CD8-positive, alpha-beta memory T cell (primary cell): ENCODE data around the gene ABHD5. TPM values are rescaled to one million over a fixed set of nuclear protein-coding genes. Genes with fewer than 3 reads are reported as not detected.

ENCODE experiments used
- CTCF ChIA-PET: fragments of 350-600 bp; sonication (Branson Sonifier 250); formaldehyde crosslinking; loops from one replicate; lab custom pipeline; 2021; ENCODE audit warnings: antibody characterized with exemption; lab: Charles Lee
- POLR2A ChIA-PET: fragments of 350-600 bp; sonication (Branson Sonifier 250); formaldehyde crosslinking; loops from one replicate; lab custom pipeline; 2021; ENCODE audit warnings: antibody characterized with exemption; lab: Charles Lee
- DNase-seq, 5 donors: peaks; one replicate each; pipeline versions ENCODE4 v3.0.0 to v3.0.0-alpha.2; 2020 to 2022; ENCODE audit warnings: mixed read lengths in 1 of 5
- H3K27ac ChIP-seq: one replicate; pipeline ENCODE4 v1.7.0; 2013; ENCODE audit warnings: low read depth, mild to moderate bottlenecking, low read length, moderate library complexity
- H3K27me3 ChIP-seq: 2 replicates; pipeline ENCODE4 v1.7.0; 2013; ENCODE audit warnings: low read length, mild to moderate bottlenecking; ENCODE audit not compliant: insufficient read depth, poor library complexity, severe bottlenecking
- H3K36me3 ChIP-seq: 2 replicates; pipeline ENCODE4 v1.7.0; 2013; ENCODE audit warnings: mild to moderate bottlenecking, low read length, moderate library complexity; ENCODE audit not compliant: insufficient read depth
- H3K4me1 ChIP-seq: 2 replicates; pipeline ENCODE4 v1.7.0; 2013; ENCODE audit warnings: mild to moderate bottlenecking, low read length, moderate library complexity; ENCODE audit not compliant: insufficient read depth
- H3K4me3 ChIP-seq: 2 replicates; pipeline ENCODE4 v1.7.0; 2013; ENCODE audit warnings: mild to moderate bottlenecking, low read length
- H3K9me3 ChIP-seq: 2 replicates; pipeline ENCODE4 v1.7.0; 2013; ENCODE audit warnings: mild to moderate bottlenecking, low read length
- H3K27ac Mint-ChIP-seq, 8 donors: one replicate each; pipeline ENCODE4 v1.8.0; 2020 to 2021; ENCODE audit warnings: mixed read lengths in 8 of 8, mild to moderate bottlenecking in 6 of 8, inconsistent platforms in 3 of 8, moderate library complexity in 3 of 8
- H3K27me3 Mint-ChIP-seq, 2 donors: one replicate each; pipeline ENCODE4 v1.8.0; 2020 to 2021; ENCODE audit warnings: mixed read lengths in 2 of 2, mild to moderate bottlenecking in 1 of 2, moderate library complexity in 1 of 2
- H3K36me3 Mint-ChIP-seq, 3 donors: one replicate each; pipeline ENCODE4 v1.8.0; 2020 to 2021; ENCODE audit warnings: mixed read lengths in 3 of 3, inconsistent platforms in 1 of 3, mild to moderate bottlenecking in 1 of 3
- H3K4me1 Mint-ChIP-seq, 3 donors: one replicate each; pipeline ENCODE4 v1.8.0; 2020 to 2021; ENCODE audit warnings: mixed read lengths in 3 of 3, inconsistent platforms in 1 of 3, mild to moderate bottlenecking in 1 of 3
- H3K4me3 Mint-ChIP-seq, 7 donors: one replicate each; pipeline ENCODE4 v1.8.0; 2020 to 2021; ENCODE audit warnings: mixed read lengths in 7 of 7, mild to moderate bottlenecking in 6 of 7, moderate library complexity in 4 of 7, inconsistent platforms in 2 of 7
- H3K9me3 Mint-ChIP-seq, 5 donors: one replicate each; pipeline ENCODE4 v1.8.0; 2020 to 2022; ENCODE audit warnings: mixed read lengths in 5 of 5, mild to moderate bottlenecking in 3 of 5, moderate library complexity in 2 of 5, inconsistent platforms in 1 of 5
- polyA plus RNA-seq: library from polyadenylated mRNA; unstranded; fragments of 300-500 nt; fragmentation: Illumina TruSeq; gene quantifications from one replicate; pipeline ENCODE4 v1.2.3, GENCODE V29; 2021
- total RNA-seq, 2 experiments: library from RNA; stranded (reverse); gene quantifications; one replicate each; pipeline ENCODE4 v1.2.3, GENCODE V29; 2021

Gene ABHD5
- total and polyA plus RNA-seq, 3 experiments from 2014 or later = 6.8 to 18.0 (median 17.0) TPM

DNA sequence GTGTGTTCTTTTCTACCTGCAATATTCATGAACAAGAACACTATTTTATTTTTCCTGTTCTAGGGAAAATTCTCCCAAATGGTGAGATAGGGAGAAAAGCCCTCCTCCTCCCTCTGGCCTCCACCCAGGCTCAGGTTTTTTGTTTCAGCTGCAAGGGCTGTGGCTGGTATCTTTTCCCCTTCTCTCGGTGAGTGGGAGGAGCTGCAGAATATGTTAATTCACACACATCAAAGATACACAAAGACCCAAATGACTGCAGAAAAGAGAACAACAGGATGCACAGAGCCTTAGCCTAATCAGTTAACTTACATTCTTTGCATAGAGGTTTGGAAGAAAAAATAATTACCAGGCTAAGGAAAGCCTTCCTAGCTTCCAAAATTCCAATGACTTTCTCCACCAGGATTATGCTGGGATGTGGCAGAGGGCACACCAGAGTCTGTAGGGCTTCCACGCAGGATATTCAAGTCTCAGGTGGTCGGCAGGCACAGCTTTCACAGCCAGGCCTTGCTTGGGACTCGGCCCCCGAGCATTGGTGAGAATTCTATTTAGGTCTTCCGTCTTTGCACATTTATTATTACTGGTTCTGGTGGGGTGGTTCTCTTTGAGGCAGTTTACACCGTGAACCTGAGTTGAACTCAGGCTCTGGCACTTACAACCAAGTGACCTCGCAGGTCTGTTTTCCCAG lies 64.9 kb downstream of the ABHD5 start:
- Histone ChIP-seq H3K27me3 (no peaks in the 10 kb centered on the region), H3K4me3 (peak overlapping the region; percentile 12), H3K36me3 (no peaks in the 10 kb centered on the region), H3K27ac (no peak overlapping the region), H3K9me3 (no peaks in the 10 kb centered on the region), H3K4me1 (peaks cover 25% of the 10 kb centered on the region)
- peak overlapping the region in 6 of 7 donors; percentile 29 to 65 (median 45) for H3K4me3 Mint-ChIP-seq
- H3K9me3 Mint-ChIP-seq = no peaks in the 10 kb centered on the region
- H3K27me3 Mint-ChIP-seq = peaks cover 0 to 9% of the 10 kb centered on the region in 2 donors
- H3K27ac Mint-ChIP-seq = peak overlapping the region; percentile 42 to 94 (median 86)
- CTCF ChIA-PET = interaction anchor here (1.5 to 1.9 kb wide), 2 partner anchors 11 to 13 kb away, joined by 3 to 6 read pairs; no protein-coding TSS in a partner anchor
- DNase-seq = peak in 2 of 5 donors; percentile 41 to 65
- H3K36me3 Mint-ChIP-seq = no peaks in the 10 kb centered on the region
- peaks cover 28 to 36% (median 30%) of the 10 kb centered on the region in 3 donors for H3K4me1 Mint-ChIP-seq
- POLR2A ChIA-PET = no interaction called here

DNA sequence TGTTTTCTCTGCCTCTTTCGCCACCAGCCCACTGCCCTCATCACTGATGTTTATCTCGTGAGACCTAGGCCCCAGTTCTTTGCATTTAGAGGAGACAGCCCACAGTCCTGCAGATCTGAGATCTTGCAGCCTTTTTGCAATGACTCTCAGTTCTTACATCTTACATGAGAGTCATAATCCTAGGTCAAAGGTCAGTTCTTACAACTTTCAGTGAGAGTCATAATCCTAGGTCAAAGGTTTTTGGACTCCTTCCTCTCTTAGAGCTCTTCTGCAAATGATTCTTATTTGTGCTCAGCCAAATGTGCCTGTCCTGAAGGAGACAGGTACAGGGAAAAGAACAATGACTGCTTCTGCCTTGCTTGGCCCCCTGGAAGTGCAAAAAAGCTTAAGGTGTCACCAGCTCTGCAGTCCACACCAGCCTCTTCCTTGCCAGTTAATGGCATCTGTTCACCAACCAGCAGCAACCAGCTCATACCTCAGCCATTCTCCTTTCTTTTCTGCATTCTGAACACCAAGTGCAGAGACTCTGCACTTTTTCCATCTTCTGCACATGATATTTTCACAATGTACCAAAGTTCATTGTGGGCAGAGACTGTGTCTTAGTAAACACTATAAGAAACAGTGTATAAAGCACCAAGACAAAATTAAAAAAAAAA lies 67.1 kb downstream of the ABHD5 start:
- H3K36me3 ChIP-seq = no peaks in the 10 kb centered on the region
- peaks cover 25% of the 10 kb centered on the region for H3K4me1 ChIP-seq
- peak overlapping the region in 1 of 7 donors; percentile 29 for H3K4me3 Mint-ChIP-seq
- H3K9me3 Mint-ChIP-seq = no peaks in the 10 kb centered on the region
- H3K27ac Mint-ChIP-seq = peak overlapping the region in 4 of 8 donors; percentile 51 to 77 (median 72)
- DNase-seq = no peak
- no peaks in the 10 kb centered on the region for H3K9me3 ChIP-seq
- no peak overlapping the region for H3K27ac ChIP-seq
- CTCF ChIA-PET = interaction anchor here (1.4 kb wide), 1 partner anchor 11 kb away, joined by 5 read pairs; no protein-coding TSS in a partner anchor
- peaks cover 28 to 36% (median 31%) of the 10 kb centered on the region in 3 donors for H3K4me1 Mint-ChIP-seq
- no peaks in the 10 kb centered on the region for H3K36me3 Mint-ChIP-seq
- no peak overlapping the region for H3K4me3 ChIP-seq
- no peaks in the 10 kb centered on the region for H3K27me3 ChIP-seq
- POLR2A ChIA-PET = no interaction called here
- H3K27me3 Mint-ChIP-seq = peaks cover 4 to 8% of the 10 kb centered on the region in 2 donors

DNA sequence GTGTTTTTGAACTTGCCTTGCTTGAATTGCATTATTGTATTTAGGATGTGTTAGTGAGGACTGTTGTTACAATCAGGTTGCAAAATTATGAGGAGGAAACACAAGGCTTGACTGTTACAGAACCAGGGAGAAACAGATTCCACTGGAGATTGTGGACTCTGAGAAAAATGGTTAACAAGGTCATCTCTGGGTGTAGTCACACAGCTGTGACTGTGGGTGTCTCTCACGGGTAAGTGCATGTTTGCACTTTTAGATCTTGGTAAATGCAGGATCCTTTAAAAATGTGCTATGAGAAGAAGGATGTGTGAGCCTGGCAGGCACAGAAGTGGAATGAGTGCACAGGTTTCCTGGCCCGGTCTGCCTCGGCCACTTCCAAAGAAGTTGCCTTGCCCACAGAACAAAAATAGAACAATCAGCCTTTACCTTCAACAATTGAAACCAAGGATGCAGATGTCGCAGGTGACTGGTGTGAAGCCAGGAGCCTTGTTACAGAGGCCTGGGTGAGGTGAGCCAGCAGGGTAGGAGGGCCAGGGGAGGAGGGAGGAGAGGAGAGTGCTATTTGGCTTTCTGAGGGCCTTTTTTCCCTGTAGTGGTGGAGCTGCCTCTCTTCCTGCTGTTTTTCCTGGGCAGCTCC lies 68.0 kb downstream of the ABHD5 start:
- H3K4me1 Mint-ChIP-seq = peaks cover 28 to 36% (median 31%) of the 10 kb centered on the region in 3 donors
- Histone ChIP-seq H3K4me1 (peaks cover 25% of the 10 kb centered on the region), H3K9me3 (no peaks in the 10 kb centered on the region), H3K36me3 (no peaks in the 10 kb centered on the region), H3K27me3 (no peaks in the 10 kb centered on the region), H3K4me3 (no peak overlapping the region), H3K27ac (no peak overlapping the region)
- H3K4me3 Mint-ChIP-seq = peak overlapping the region in 1 of 7 donors; percentile 34
- CTCF ChIA-PET = no interaction called here
- H3K36me3 Mint-ChIP-seq = no peaks in the 10 kb centered on the region
- DNase-seq = no peak
- peaks cover 4 to 8% of the 10 kb centered on the region in 2 donors for H3K27me3 Mint-ChIP-seq
- POLR2A ChIA-PET = no interaction called here
- H3K27ac Mint-ChIP-seq = peak overlapping the region in 1 of 8 donors; percentile 39
- no peaks in the 10 kb centered on the region for H3K9me3 Mint-ChIP-seq

DNA sequence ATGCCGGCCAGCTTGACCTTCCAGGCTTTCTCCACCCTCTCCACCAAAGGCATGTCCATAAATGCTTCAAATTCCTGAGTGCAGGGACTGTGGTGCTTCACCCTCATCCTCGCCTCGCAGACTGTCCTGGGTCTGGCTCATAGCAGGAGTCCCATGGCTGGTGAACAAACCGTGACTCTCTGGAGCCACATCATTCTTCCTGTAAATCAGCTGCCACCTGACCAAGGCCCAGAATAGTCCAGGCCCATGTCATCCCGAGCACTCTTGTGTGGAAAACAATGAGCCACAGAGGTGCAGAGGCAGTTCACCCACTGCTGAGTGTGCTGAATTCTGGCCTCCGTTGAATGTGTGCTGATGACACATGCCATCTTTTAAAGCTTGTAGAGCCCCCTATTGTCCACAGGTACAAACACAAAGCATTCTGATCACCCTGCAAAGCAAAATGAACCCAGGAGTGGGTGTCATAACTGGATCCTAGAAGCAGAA lies 68.6 kb downstream of the ABHD5 start:
- Histone ChIP-seq H3K27me3 (no peaks in the 10 kb centered on the region), H3K9me3 (no peaks in the 10 kb centered on the region), H3K36me3 (no peaks in the 10 kb centered on the region), H3K27ac (no peak overlapping the region), H3K4me1 (peaks cover 25% of the 10 kb centered on the region), H3K4me3 (no peak overlapping the region)
- H3K4me1 Mint-ChIP-seq = peaks cover 28 to 35% (median 31%) of the 10 kb centered on the region in 3 donors
- POLR2A ChIA-PET = no interaction called here
- H3K4me3 Mint-ChIP-seq = peak overlapping the region in 1 of 7 donors; percentile 34
- H3K9me3 Mint-ChIP-seq = no peaks in the 10 kb centered on the region
- no peak overlapping the region for H3K27ac Mint-ChIP-seq
- no peaks in the 10 kb centered on the region for H3K36me3 Mint-ChIP-seq
- CTCF ChIA-PET = interaction anchor here (1.3 kb wide), 1 partner anchor 8 kb away, joined by 3 read pairs; no protein-coding TSS in a partner anchor
- peak in 1 of 5 donors; percentile 14 for DNase-seq
- peaks cover 4 to 8% of the 10 kb centered on the region in 2 donors for H3K27me3 Mint-ChIP-seq

DNA sequence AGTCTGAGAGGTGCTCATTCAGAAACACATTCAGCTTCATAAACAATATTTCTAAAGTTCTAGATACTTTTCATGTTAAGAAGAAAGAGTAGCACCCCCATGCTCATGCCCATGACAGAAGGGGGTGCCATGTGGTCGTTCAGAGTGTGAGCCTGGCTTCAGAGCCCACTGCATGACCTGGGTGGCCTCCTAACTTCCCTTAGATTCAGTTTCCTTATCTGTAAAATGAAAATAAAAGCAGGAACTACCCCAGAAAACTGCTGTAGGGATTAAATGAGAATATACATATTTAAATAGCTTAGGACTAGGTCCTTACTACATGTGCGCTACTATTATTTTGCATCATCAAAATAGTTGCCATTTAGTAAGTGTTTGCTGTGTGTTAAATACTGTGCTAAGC lies 69.2 kb downstream of the ABHD5 start:
- Mint-ChIP-seq H3K27ac (no peak overlapping the region), H3K36me3 (no peaks in the 10 kb centered on the region), H3K9me3 (no peaks in the 10 kb centered on the region), H3K27me3 (peaks cover 4 to 8% of the 10 kb centered on the region in 2 donors), H3K4me3 (no peak overlapping the region), H3K4me1 (peaks cover 26 to 29% (median 26%) of the 10 kb centered on the region in 3 donors)
- no peaks in the 10 kb centered on the region for H3K36me3 ChIP-seq
- peaks cover 21% of the 10 kb centered on the region for H3K4me1 ChIP-seq
- no peak overlapping the region for H3K27ac ChIP-seq
- no peaks in the 10 kb centered on the region for H3K27me3 ChIP-seq
- no peak overlapping the region for H3K4me3 ChIP-seq
- POLR2A ChIA-PET = no interaction called here
- CTCF ChIA-PET = interaction anchor here (1.3 kb wide), 1 partner anchor 9 kb away, joined by 3 read pairs; no protein-coding TSS in a partner anchor
- H3K9me3 ChIP-seq = no peaks in the 10 kb centered on the region
- DNase-seq = no peak

DNA sequence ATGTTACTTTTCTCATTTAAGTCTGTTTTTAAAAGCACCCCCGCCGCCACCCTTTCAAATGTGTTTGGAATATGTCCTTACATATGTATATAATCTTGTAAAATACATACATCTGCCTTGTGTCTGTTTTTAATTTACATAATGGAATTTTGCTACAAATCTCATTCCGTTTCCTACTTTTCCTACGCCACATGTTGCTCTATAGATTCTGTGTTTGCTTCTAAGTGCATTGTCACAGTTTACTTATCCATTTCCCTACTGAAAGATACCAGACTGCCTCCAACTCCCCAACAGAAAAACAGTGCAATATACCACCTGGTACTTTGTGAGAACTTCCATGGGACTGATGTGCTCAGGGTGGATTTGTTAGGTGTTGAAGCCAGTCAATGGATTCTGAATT lies 70.2 kb downstream of the ABHD5 start:
- ChIA-PET POLR2A (no interaction called here), CTCF (interaction anchor here (1.3 kb wide), 1 partner anchor 10 kb away, joined by 3 read pairs; no protein-coding TSS in a partner anchor)
- peaks cover 11% of the 10 kb centered on the region for H3K4me1 ChIP-seq
- H3K9me3 Mint-ChIP-seq = no peaks in the 10 kb centered on the region
- no peak overlapping the region for H3K4me3 Mint-ChIP-seq
- H3K27ac Mint-ChIP-seq = no peak overlapping the region
- no peaks in the 10 kb centered on the region for H3K36me3 ChIP-seq
- no peaks in the 10 kb centered on the region for H3K27me3 ChIP-seq
- DNase-seq = no peak
- no peaks in the 10 kb centered on the region for H3K36me3 Mint-ChIP-seq
- H3K27ac ChIP-seq = no peak overlapping the region
- peaks cover 16 to 19% (median 16%) of the 10 kb centered on the region in 3 donors for H3K4me1 Mint-ChIP-seq
- H3K4me3 ChIP-seq = no peak overlapping the region
- H3K27me3 Mint-ChIP-seq = peaks cover 4 to 8% of the 10 kb centered on the region in 2 donors
- no peaks in the 10 kb centered on the region for H3K9me3 ChIP-seq

DNA sequence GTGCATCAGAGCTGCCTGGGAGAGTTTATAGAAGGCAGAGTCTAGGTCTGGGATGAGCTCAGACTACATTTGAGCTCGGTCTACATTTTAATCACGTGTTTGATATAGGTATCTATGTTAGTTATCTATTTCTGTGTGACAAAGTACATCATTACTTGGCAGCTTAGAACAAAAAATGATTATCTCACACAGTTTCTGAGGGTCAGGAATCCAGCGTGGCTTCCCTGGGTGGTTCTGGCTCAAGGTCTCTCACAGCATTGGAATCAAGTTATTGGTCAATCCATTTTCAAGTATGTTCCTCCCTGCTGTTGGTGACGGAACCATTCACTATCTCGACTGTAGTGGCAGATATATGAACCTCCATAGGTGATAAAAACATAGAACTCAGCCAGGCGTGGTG lies 71.7 kb downstream of the ABHD5 start:
- Mint-ChIP-seq H3K27ac (no peak overlapping the region), H3K9me3 (no peaks in the 10 kb centered on the region), H3K4me3 (no peak overlapping the region), H3K27me3 (peaks cover 4 to 8% of the 10 kb centered on the region in 2 donors), H3K4me1 (peaks cover 6 to 12% (median 9%) of the 10 kb centered on the region in 3 donors), H3K36me3 (no peaks in the 10 kb centered on the region)
- no peaks in the 10 kb centered on the region for H3K36me3 ChIP-seq
- no peaks in the 10 kb centered on the region for H3K4me1 ChIP-seq
- ChIA-PET POLR2A (no interaction called here), CTCF (no interaction called here)
- H3K27ac ChIP-seq = no peak overlapping the region
- H3K27me3 ChIP-seq = no peaks in the 10 kb centered on the region
- H3K4me3 ChIP-seq = no peak overlapping the region
- no peaks in the 10 kb centered on the region for H3K9me3 ChIP-seq
- no peak for DNase-seq
